Cardiac muscle cell (in vitro differentiated cells and primary cell): ENCODE data around the gene CDH4. TPM values are rescaled to one million over a fixed set of nuclear protein-coding genes. Genes with fewer than 3 reads are reported as not detected.

Experiments
- DNase-seq, 2 donors: peaks; one replicate each; pipeline versions ENCODE4 v3.0.0 to v3.0.0-alpha.2; 2010 to 2017; ENCODE audit warnings: low read depth in 1 of 2, low spot score in 1 of 2
- H3K27ac ChIP-seq: fragments of 200-600 bp; sonication (generic); 2 replicates; pipeline ENCODE4 v1.5.1; 2016
- H3K27me3 ChIP-seq: fragments of 200-600 bp; sonication (generic); 2 replicates; pipeline ENCODE4 v1.6.0; 2016; ENCODE audit warnings: control low read depth
- H3K36me3 ChIP-seq: fragments of 200-600 bp; sonication (generic); 2 replicates; pipeline ENCODE4 v1.5.1; 2016; ENCODE audit warnings: control low read depth
- H3K4me1 ChIP-seq: fragments of 200-600 bp; sonication (generic); 2 replicates; pipeline ENCODE4 v1.8.1; 2017; ENCODE audit warnings: low read depth, mild to moderate bottlenecking, mixed run types
- H3K4me3 ChIP-seq: fragments of 200-600 bp; sonication (generic); 2 replicates; pipeline ENCODE4 v1.5.1; 2016; ENCODE audit warnings: mild to moderate bottlenecking
- H3K9me3 ChIP-seq: fragments of 200-600 bp; sonication (generic); 2 replicates; pipeline ENCODE4 v1.5.1; 2017; ENCODE audit warnings: low read depth, mild to moderate bottlenecking, control low read depth
- CTCF ChIP-seq: IDR thresholded peaks from 2 replicates; pipeline ENCODE4 v1.5.1; 2012; ENCODE audit warnings: low read depth, mild to moderate bottlenecking, low read length
- polyA plus RNA-seq: library from polyadenylated mRNA; unstranded; fragments of >200 nt; fragmentation: Nextera tagmentation; extraction: Ambion mirVana; gene quantifications from 2 replicates; pipeline ENCODE4 v1.2.1, GENCODE V29; 2016
- total RNA-seq: library from RNA; depleted of rRNA; stranded (reverse); fragments of >200 nt; gene quantifications from 2 replicates; pipeline ENCODE4 v1.2.3, GENCODE V29; 2016

CDH4 gene
- total and polyA plus RNA-seq, 2 experiments from 2014 or later: 0.43 to 0.80 TPM

GRCh38 chr20:61460261-61461052 is 208.4 kb downstream of the CDH4 start:
- H3K4me1 ChIP-seq: no peaks in the 10 kb centered on the region
- H3K4me3 ChIP-seq: no peak overlapping the region
- no peak for DNase-seq
- H3K27me3 ChIP-seq: no peaks in the 10 kb centered on the region
- no peaks in the 10 kb centered on the region for H3K9me3 ChIP-seq
- no peak for TF ChIP-seq CTCF
- no peaks in the 10 kb centered on the region for H3K36me3 ChIP-seq
- no peak overlapping the region for H3K27ac ChIP-seq

GRCh38 chr20:61461461-61461860 is 209.4 kb downstream of the CDH4 start:
- TF ChIP-seq CTCF: no peak
- Histone ChIP-seq H3K4me1 (no peaks in the 10 kb centered on the region), H3K4me3 (no peak overlapping the region), H3K9me3 (no peaks in the 10 kb centered on the region), H3K36me3 (no peaks in the 10 kb centered on the region), H3K27me3 (no peaks in the 10 kb centered on the region), H3K27ac (no peak overlapping the region)
- no peak for DNase-seq

GRCh38 chr20:61464307-61465303 is 212.5 kb downstream of the CDH4 start:
- no peak for TF ChIP-seq CTCF
- no peak for DNase-seq
- no peak overlapping the region for H3K4me3 ChIP-seq
- H3K27ac ChIP-seq: no peak overlapping the region
- no peaks in the 10 kb centered on the region for H3K27me3 ChIP-seq
- no peaks in the 10 kb centered on the region for H3K36me3 ChIP-seq
- H3K4me1 ChIP-seq: no peaks in the 10 kb centered on the region
- H3K9me3 ChIP-seq: no peaks in the 10 kb centered on the region

GRCh38 chr20:61475729-61476128 is 223.7 kb downstream of the CDH4 start:
- no peak for TF ChIP-seq CTCF
- no peak overlapping the region for H3K4me3 ChIP-seq
- H3K9me3 ChIP-seq: no peaks in the 10 kb centered on the region
- no peaks in the 10 kb centered on the region for H3K36me3 ChIP-seq
- H3K27me3 ChIP-seq: no peaks in the 10 kb centered on the region
- H3K4me1 ChIP-seq: no peaks in the 10 kb centered on the region
- no peak for DNase-seq
- no peak overlapping the region for H3K27ac ChIP-seq

- Histone ChIP-seq H3K4me1 (no peaks in the 10 kb centered on the region), H3K27ac (no peak overlapping the region), H3K4me3 (no peak overlapping the region), H3K36me3 (no peaks in the 10 kb centered on the region), H3K27me3 (no peaks in the 10 kb centered on the region), H3K9me3 (no peaks in the 10 kb centered on the region)
- DNase-seq: no peak
- TF ChIP-seq CTCF: no peak
Measured at GRCh38 chr20:61476956-61477355, 224.9 kb downstream of the CDH4 start.
